BE2C (cell line): ENCODE data around the gene MLH1.
"Not testable (repeated sequence)": the region's sequence is repeated elsewhere in the genome, so short reads cannot be mapped to it uniquely, and the experiment has no call there.

Experiments used
- DNase-seq: peaks from one replicate; pipeline ENCODE4 v3.0.0-alpha.2; 2020
- H3K27me3 ChIP-seq: fragments of 250-450 bp; sonication (Bioruptor Pico); 2 replicates; pipeline ENCODE4 v1.5.1; 2020; ENCODE audit warnings: mild to moderate bottlenecking
- H3K36me3 ChIP-seq: fragments of 250-450 bp; sonication (Bioruptor Pico); 2 replicates; pipeline ENCODE4 v1.5.1; 2020; ENCODE audit warnings: mild to moderate bottlenecking
- H3K4me1 ChIP-seq: fragments of 250-450 bp; sonication (Bioruptor Pico); 2 replicates; pipeline ENCODE4 v1.5.1; 2020
- H3K4me3 ChIP-seq: 2 replicates; pipeline ENCODE4 v1.5.1; 2011; ENCODE audit warnings: low read depth, low read length
- H3K9me3 ChIP-seq: fragments of 250-450 bp; sonication (Bioruptor Pico); 2 replicates; pipeline ENCODE4 v1.5.1; 2020
- CTCF ChIP-seq: IDR thresholded peaks from 2 replicates; pipeline ENCODE4 v1.5.1; 2012; ENCODE audit warnings: mild to moderate bottlenecking, low read depth, low read length

MLH1 gene

GRCh38 chr3:37053753-37054152 is 60.4 kb downstream of the MLH1 start:
- H3K36me3 ChIP-seq = peaks cover 16% of the 10 kb centered on the region
- DNase-seq = no peak
- peaks cover 2% of the 10 kb centered on the region; the same call in 1 of the 2 replicates for H3K4me1 ChIP-seq
- H3K27me3 ChIP-seq = no peaks in the 10 kb centered on the region
- no peak overlapping the region for H3K4me3 ChIP-seq
- H3K9me3 ChIP-seq = no peaks in the 10 kb centered on the region
- no peak for TF ChIP-seq CTCF

- H3K9me3 ChIP-seq = no peaks in the 10 kb centered on the region
- no peak for TF ChIP-seq CTCF
- peaks cover 2% of the 10 kb centered on the region; the same call in 1 of the 2 replicates for H3K4me1 ChIP-seq
- no peak overlapping the region for H3K4me3 ChIP-seq
- no peak for DNase-seq
- no peaks in the 10 kb centered on the region for H3K27me3 ChIP-seq
- peaks cover 10% of the 10 kb centered on the region for H3K36me3 ChIP-seq
Measured at GRCh38 chr3:37054370-37054769, 61.1 kb downstream of the MLH1 start.

- not testable (repeated sequence) for H3K36me3 ChIP-seq, H3K4me1 ChIP-seq, DNase-seq
Measured at GRCh38 chr3:37055077-37055476, 61.8 kb downstream of the MLH1 start.

GRCh38 chr3:37056826-37057225 is 63.5 kb downstream of the MLH1 start:
- Histone ChIP-seq H3K4me3 (no peak overlapping the region), H3K36me3 (no peaks in the 10 kb centered on the region; the same call in 1 of the 2 replicates), H3K4me1 (no peaks in the 10 kb centered on the region), H3K9me3 (no peaks in the 10 kb centered on the region), H3K27me3 (no peaks in the 10 kb centered on the region)
- TF ChIP-seq CTCF = no peak
- no peak for DNase-seq

More at GRCh38 chr3:37055077-37055476, 61.8 kb downstream of the MLH1 start:
- not testable (repeated sequence) for H3K27me3 ChIP-seq, H3K9me3 ChIP-seq, H3K4me3 ChIP-seq

GRCh38 chr3:37058117-37058516 is 64.8 kb downstream of the MLH1 start:
- no peaks in the 10 kb centered on the region for H3K4me1 ChIP-seq
- no peaks in the 10 kb centered on the region; the same call in 1 of the 2 replicates for H3K36me3 ChIP-seq
- DNase-seq = no peak
- H3K4me3 ChIP-seq = no peak overlapping the region
- no peak for TF ChIP-seq CTCF
- H3K27me3 ChIP-seq = no peaks in the 10 kb centered on the region
- H3K9me3 ChIP-seq = no peaks in the 10 kb centered on the region

- Histone ChIP-seq H3K9me3 (no peaks in the 10 kb centered on the region), H3K36me3 (no peaks in the 10 kb centered on the region), H3K4me1 (no peaks in the 10 kb centered on the region), H3K27me3 (no peaks in the 10 kb centered on the region), H3K4me3 (no peak overlapping the region)
- TF ChIP-seq CTCF = no peak
- no peak for DNase-seq
Measured at GRCh38 chr3:37064747-37065146, 71.4 kb downstream of the MLH1 start.

- no peak for TF ChIP-seq CTCF
- H3K9me3 ChIP-seq = no peaks in the 10 kb centered on the region
- H3K36me3 ChIP-seq = no peaks in the 10 kb centered on the region
Measured at GRCh38 chr3:37067577-37067976, 74.3 kb downstream of the MLH1 start.

More at GRCh38 chr3:37067577-37067976, 74.3 kb downstream of the MLH1 start:
- Histone ChIP-seq H3K4me1 (no peaks in the 10 kb centered on the region), H3K27me3 (no peaks in the 10 kb centered on the region), H3K4me3 (no peak overlapping the region)
- DNase-seq = no peak
